NCI-H1694 treated with DMSO at 0.1 percent for 48 hours (cell line): Measurements from ENCODE around the gene ATE1.
"Not testable (repeated sequence)": the region's sequence is repeated elsewhere in the genome, so short reads cannot be mapped to it uniquely, and the experiment has no call there.

Experiments used
- DNase-seq: peaks from one replicate; lab custom pipeline; 2025; lab: John Stamatoyannopoulos, UW

The ATE1 gene

GRCh38 chr10:121929585-121930267 lies 1.9 kb upstream of the ATE1 start:
- DNase-seq, result not testable (repeated sequence)

GRCh38 chr10:121928528-121928884 lies 675 bp upstream of the ATE1 start:
- DNase-seq, result no peak

GRCh38 chr10:121927318-121927840 lies 452 bp downstream of the ATE1 start:
- DNase-seq, result no peak

- no peak for DNase-seq
Measured at GRCh38 chr10:121926671-121927317, 1.0 kb downstream of the ATE1 start.

GRCh38 chr10:121926157-121926556 lies 1.7 kb downstream of the ATE1 start:
- no peak for DNase-seq

- DNase-seq, result no peak
Measured at GRCh38 chr10:121921238-121921931, 6.4 kb downstream of the ATE1 start.

- no peak for DNase-seq
Measured at GRCh38 chr10:121919666-121920065, 8.2 kb downstream of the ATE1 start.

GRCh38 chr10:121918800-121919199 lies 9.0 kb downstream of the ATE1 start:
- not testable (repeated sequence) for DNase-seq

- no peak for DNase-seq
Measured at GRCh38 chr10:121914661-121915060, 13.2 kb downstream of the ATE1 start.

GRCh38 chr10:121911421-121911697 lies 16.5 kb downstream of the ATE1 start:
- no peak for DNase-seq

- DNase-seq, result no peak
Measured at GRCh38 chr10:121910673-121911420, 17.0 kb downstream of the ATE1 start.

- no peak for DNase-seq
Measured at GRCh38 chr10:121904888-121905287, 22.9 kb downstream of the ATE1 start.

GRCh38 chr10:121900443-121901174 lies 27.2 kb downstream of the ATE1 start:
- DNase-seq, result peak; percentile 19

GRCh38 chr10:121899727-121900126 lies 28.1 kb downstream of the ATE1 start:
- no peak for DNase-seq

GRCh38 chr10:121891103-121891502 lies 36.7 kb downstream of the ATE1 start:
- no peak for DNase-seq

- DNase-seq, result no peak
Measured at GRCh38 chr10:121889212-121889611, 38.6 kb downstream of the ATE1 start.

- DNase-seq, result peak; percentile 5
Measured at GRCh38 chr10:121886997-121887622, 40.7 kb downstream of the ATE1 start.

- no peak for DNase-seq
Measured at GRCh38 chr10:121886181-121886580, 41.6 kb downstream of the ATE1 start.

GRCh38 chr10:121880895-121881294 lies 46.9 kb downstream of the ATE1 start:
- DNase-seq, result no peak

GRCh38 chr10:121879476-121879875 lies 48.4 kb downstream of the ATE1 start:
- DNase-seq, result no peak

- no peak for DNase-seq
Measured at GRCh38 chr10:121873236-121873635, 54.6 kb downstream of the ATE1 start.
